ENCODE measurements around the gene ADAMTS2. TPM values are rescaled to one million over a fixed set of nuclear protein-coding genes. Genes with fewer than 3 reads are reported as not detected.

Gene ADAMTS2
- total RNA-seq, 1 donor from 2014 or later: 29.7 TPM

GRCh38 chr5:179361037-179361603 lies 15.9 kb upstream of the ADAMTS2 start:
- peaks cover 0 to 6% (median 3%) of the 10 kb centered on the region in 3 donors for H3K27me3 ChIP-seq (ENCODE audit: control insufficient read depth in 3 of 3, insufficient read depth in 3 of 3, low read length in 3 of 3)
- H3K9me3 ChIP-seq (ENCODE audit: control insufficient read depth in 3 of 3, low read length in 3 of 3): no peaks in the 10 kb centered on the region
- peaks cover 0 to 2% (median 0%) of the 10 kb centered on the region in 3 donors for H3K4me1 ChIP-seq (ENCODE audit: control insufficient read depth in 3 of 3, insufficient read depth in 3 of 3, low read length in 3 of 3)

GRCh38 chr5:179357031-179357430 lies 11.8 kb upstream of the ADAMTS2 start:
- no peak overlapping the region for H3K9ac ChIP-seq (ENCODE audit: low read depth in 1 of 3, low read length in 3 of 3)
- H3K4me1 ChIP-seq (ENCODE audit: control insufficient read depth in 3 of 3, insufficient read depth in 3 of 3, low read length in 3 of 3): peaks cover 0 to 6% (median 0%) of the 10 kb centered on the region in 3 donors
- H3K27me3 ChIP-seq (ENCODE audit: control insufficient read depth in 3 of 3, insufficient read depth in 3 of 3, low read length in 3 of 3): peaks cover 0 to 6% (median 3%) of the 10 kb centered on the region in 3 donors
- H3K9me3 ChIP-seq (ENCODE audit: control insufficient read depth in 3 of 3, low read length in 3 of 3): no peaks in the 10 kb centered on the region
- H3K4me3 ChIP-seq (ENCODE audit: low read length in 3 of 3): no peak overlapping the region
- H3K27ac ChIP-seq (ENCODE audit: low read depth, low read length): no peak overlapping the region
- H3K36me3 ChIP-seq (ENCODE audit: control insufficient read depth in 3 of 3, insufficient read depth in 3 of 3, low read length in 3 of 3): no peaks in the 10 kb centered on the region

More at GRCh38 chr5:179361037-179361603, 15.9 kb upstream of the ADAMTS2 start:
- no peak overlapping the region for H3K9ac ChIP-seq (ENCODE audit: low read depth in 1 of 3, low read length in 3 of 3)
- no peaks in the 10 kb centered on the region for H3K36me3 ChIP-seq (ENCODE audit: control insufficient read depth in 3 of 3, insufficient read depth in 3 of 3, low read length in 3 of 3)
- no peak overlapping the region for H3K4me3 ChIP-seq (ENCODE audit: low read length in 3 of 3)
- no peak overlapping the region for H3K27ac ChIP-seq (ENCODE audit: low read depth, low read length)

GRCh38 chr5:179355976-179356974 lies 11.0 kb upstream of the ADAMTS2 start:
- no peak overlapping the region for H3K4me3 ChIP-seq (ENCODE audit: low read length in 3 of 3)
- peaks cover 0 to 5% (median under 1%) of the 10 kb centered on the region in 3 donors for H3K27me3 ChIP-seq (ENCODE audit: control insufficient read depth in 3 of 3, insufficient read depth in 3 of 3, low read length in 3 of 3)
- H3K36me3 ChIP-seq (ENCODE audit: control insufficient read depth in 3 of 3, insufficient read depth in 3 of 3, low read length in 3 of 3): no peaks in the 10 kb centered on the region
- H3K9me3 ChIP-seq (ENCODE audit: control insufficient read depth in 3 of 3, low read length in 3 of 3): no peaks in the 10 kb centered on the region
- no peak overlapping the region for H3K9ac ChIP-seq (ENCODE audit: low read depth in 1 of 3, low read length in 3 of 3)
- peaks cover 0 to 6% (median 0%) of the 10 kb centered on the region in 3 donors for H3K4me1 ChIP-seq (ENCODE audit: control insufficient read depth in 3 of 3, insufficient read depth in 3 of 3, low read length in 3 of 3)
- H3K27ac ChIP-seq (ENCODE audit: low read depth, low read length): no peak overlapping the region

DNA sequence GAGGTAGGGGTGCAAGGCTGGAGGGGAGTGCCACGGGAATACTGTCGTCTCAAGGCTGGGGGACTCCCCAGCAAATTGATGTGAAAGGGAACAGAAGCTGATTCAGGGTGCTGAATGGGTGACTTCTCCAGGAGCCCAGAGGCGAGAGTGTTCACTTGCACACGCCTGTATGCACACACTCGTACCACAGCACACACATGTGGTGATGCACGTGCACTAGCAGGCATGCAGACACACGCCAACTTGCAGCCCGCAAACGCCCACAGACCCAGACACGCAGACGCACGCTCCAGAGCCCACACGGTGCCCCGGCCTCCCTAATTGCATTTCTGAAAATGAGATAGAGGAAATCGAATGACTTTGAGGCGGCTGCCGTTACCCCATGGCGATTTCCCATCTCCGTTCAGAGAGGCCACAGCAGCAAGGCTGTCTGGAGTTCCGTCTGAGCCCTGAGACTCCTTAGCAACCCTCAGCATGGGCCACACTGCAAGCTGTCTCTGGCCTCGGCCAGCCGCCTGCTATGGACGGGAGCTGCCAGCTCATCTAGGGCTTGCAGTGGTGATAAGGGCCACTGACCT lies 9.1 kb upstream of the ADAMTS2 start:
- Histone ChIP-seq H3K27ac (ENCODE audit: low read depth, low read length) (no peak overlapping the region), H3K4me3 (ENCODE audit: low read length in 3 of 3) (no peak overlapping the region), H3K9me3 (ENCODE audit: control insufficient read depth in 3 of 3, low read length in 3 of 3) (no peaks in the 10 kb centered on the region), H3K4me1 (ENCODE audit: control insufficient read depth in 3 of 3, insufficient read depth in 3 of 3, low read length in 3 of 3) (peaks cover 0 to 6% (median 0%) of the 10 kb centered on the region in 3 donors), H3K27me3 (ENCODE audit: control insufficient read depth in 3 of 3, insufficient read depth in 3 of 3, low read length in 3 of 3) (peaks cover 0 to 4% (median 0%) of the 10 kb centered on the region in 3 donors), H3K9ac (ENCODE audit: low read depth in 1 of 3, low read length in 3 of 3) (no peak overlapping the region), H3K36me3 (ENCODE audit: control insufficient read depth in 3 of 3, insufficient read depth in 3 of 3, low read length in 3 of 3) (no peaks in the 10 kb centered on the region)

DNA sequence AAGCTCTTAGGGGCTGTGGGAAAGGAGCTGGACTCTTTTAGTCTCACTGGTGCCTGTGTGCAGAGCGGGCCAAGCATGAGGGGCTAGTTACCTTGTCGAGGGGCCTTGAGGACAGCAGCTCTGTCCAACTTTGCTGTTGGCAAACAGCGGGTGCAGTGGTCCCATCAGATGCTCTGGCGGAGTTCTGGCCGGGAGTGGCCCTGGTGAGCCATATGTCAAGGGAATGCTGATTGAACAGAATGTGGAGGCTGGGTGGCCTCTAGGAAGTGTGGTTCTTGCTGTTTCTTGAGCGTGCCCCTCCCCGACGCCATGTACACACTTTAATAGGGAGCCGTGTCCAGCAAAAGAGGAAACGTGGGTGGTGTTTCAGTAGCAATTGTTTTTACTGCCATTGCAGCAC lies 3.6 kb upstream of the ADAMTS2 start:
- H3K27ac ChIP-seq (ENCODE audit: low read depth, low read length): no peak overlapping the region
- H3K9me3 ChIP-seq (ENCODE audit: control insufficient read depth in 3 of 3, low read length in 3 of 3): no peaks in the 10 kb centered on the region
- no peak overlapping the region for H3K9ac ChIP-seq (ENCODE audit: low read depth in 1 of 3, low read length in 3 of 3)
- peaks cover under 1 to 14% (median 7%) of the 10 kb centered on the region in 3 donors for H3K4me1 ChIP-seq (ENCODE audit: control insufficient read depth in 3 of 3, insufficient read depth in 3 of 3, low read length in 3 of 3)
- no peak overlapping the region for H3K4me3 ChIP-seq (ENCODE audit: low read length in 3 of 3)
- no peaks in the 10 kb centered on the region for H3K36me3 ChIP-seq (ENCODE audit: control insufficient read depth in 3 of 3, insufficient read depth in 3 of 3, low read length in 3 of 3)
- H3K27me3 ChIP-seq (ENCODE audit: control insufficient read depth in 3 of 3, insufficient read depth in 3 of 3, low read length in 3 of 3): peaks cover 5 to 27% (median 25%) of the 10 kb centered on the region in 3 donors

DNA sequence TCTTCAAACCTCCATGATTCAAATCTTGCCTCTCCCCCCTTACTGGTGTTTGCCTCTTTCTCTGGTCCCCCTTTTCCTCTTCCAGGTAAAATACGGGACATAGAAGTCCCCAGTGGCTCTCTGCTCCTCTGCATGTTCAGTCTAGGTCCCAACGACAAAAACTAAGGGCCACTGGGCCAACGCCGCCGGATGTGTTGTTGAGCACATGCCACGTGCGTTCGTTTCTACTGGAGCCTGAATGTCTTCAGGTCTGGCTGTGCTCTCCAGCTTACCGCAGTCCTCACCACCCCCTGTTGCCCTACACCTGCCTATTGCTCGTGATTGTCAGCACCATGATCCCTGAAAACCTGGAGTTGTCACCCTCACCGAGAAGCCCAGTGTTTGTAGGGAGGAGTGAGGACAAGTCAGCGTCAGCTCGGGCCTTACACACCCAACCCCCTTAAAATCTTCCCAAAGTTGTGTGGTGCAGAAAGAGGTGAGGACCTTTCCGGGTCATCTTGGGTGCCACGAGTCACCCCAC lies 2.8 kb upstream of the ADAMTS2 start:
- no peak overlapping the region for H3K27ac ChIP-seq (ENCODE audit: low read depth, low read length)
- H3K36me3 ChIP-seq (ENCODE audit: control insufficient read depth in 3 of 3, insufficient read depth in 3 of 3, low read length in 3 of 3): no peaks in the 10 kb centered on the region
- no peaks in the 10 kb centered on the region for H3K9me3 ChIP-seq (ENCODE audit: control insufficient read depth in 3 of 3, low read length in 3 of 3)
- H3K27me3 ChIP-seq (ENCODE audit: control insufficient read depth in 3 of 3, insufficient read depth in 3 of 3, low read length in 3 of 3): peaks cover 12 to 35% (median 33%) of the 10 kb centered on the region in 3 donors
- H3K4me1 ChIP-seq (ENCODE audit: control insufficient read depth in 3 of 3, insufficient read depth in 3 of 3, low read length in 3 of 3): peaks cover 8 to 22% (median 15%) of the 10 kb centered on the region in 3 donors
- H3K9ac ChIP-seq (ENCODE audit: low read depth in 1 of 3, low read length in 3 of 3): no peak overlapping the region
- H3K4me3 ChIP-seq (ENCODE audit: low read length in 3 of 3): no peak overlapping the region

DNA sequence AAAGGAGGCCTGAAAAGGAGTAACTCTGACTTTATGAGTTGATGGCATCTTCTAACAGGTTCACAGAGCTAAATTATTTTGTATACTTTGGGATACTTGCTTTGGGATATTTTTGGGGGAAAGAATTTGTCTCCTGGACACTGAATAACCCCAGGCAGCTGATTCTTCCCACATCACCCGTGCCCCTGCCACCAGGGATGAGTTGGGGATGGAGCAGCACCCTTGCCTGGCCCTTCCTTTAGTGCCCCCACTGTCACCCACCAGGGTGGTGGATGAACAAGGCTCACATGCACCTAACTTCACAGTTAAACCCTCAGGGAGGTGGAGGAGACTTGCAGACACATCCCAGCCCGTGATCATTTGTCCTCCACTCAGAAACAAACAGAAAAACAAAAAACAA lies 2.3 kb upstream of the ADAMTS2 start:
- Histone ChIP-seq H3K9me3 (ENCODE audit: control insufficient read depth in 3 of 3, low read length in 3 of 3) (no peaks in the 10 kb centered on the region), H3K27ac (ENCODE audit: low read depth, low read length) (no peak overlapping the region), H3K4me1 (ENCODE audit: control insufficient read depth in 3 of 3, insufficient read depth in 3 of 3, low read length in 3 of 3) (peaks cover 13 to 26% (median 17%) of the 10 kb centered on the region in 3 donors), H3K27me3 (ENCODE audit: control insufficient read depth in 3 of 3, insufficient read depth in 3 of 3, low read length in 3 of 3) (peaks cover 12 to 39% (median 38%) of the 10 kb centered on the region in 3 donors), H3K9ac (ENCODE audit: low read depth in 1 of 3, low read length in 3 of 3) (no peak overlapping the region), H3K4me3 (ENCODE audit: low read length in 3 of 3) (no peak overlapping the region), H3K36me3 (ENCODE audit: control insufficient read depth in 3 of 3, insufficient read depth in 3 of 3, low read length in 3 of 3) (no peaks in the 10 kb centered on the region)

GRCh38 chr5:179346875-179347274 lies 1.6 kb upstream of the ADAMTS2 start:
- H3K27ac ChIP-seq (ENCODE audit: low read depth, low read length): no peak overlapping the region
- no peak overlapping the region for H3K9ac ChIP-seq (ENCODE audit: low read depth in 1 of 3, low read length in 3 of 3)
- no peaks in the 10 kb centered on the region for H3K9me3 ChIP-seq (ENCODE audit: control insufficient read depth in 3 of 3, low read length in 3 of 3)
- H3K4me3 ChIP-seq (ENCODE audit: low read length in 3 of 3): no peak overlapping the region
- H3K36me3 ChIP-seq (ENCODE audit: control insufficient read depth in 3 of 3, insufficient read depth in 3 of 3, low read length in 3 of 3): no peaks in the 10 kb centered on the region
- H3K27me3 ChIP-seq (ENCODE audit: control insufficient read depth in 3 of 3, insufficient read depth in 3 of 3, low read length in 3 of 3): peaks cover 12 to 46% (median 45%) of the 10 kb centered on the region in 3 donors
- peaks cover 15 to 26% (median 17%) of the 10 kb centered on the region in 3 donors for H3K4me1 ChIP-seq (ENCODE audit: control insufficient read depth in 3 of 3, insufficient read depth in 3 of 3, low read length in 3 of 3)

GRCh38 chr5:179346401-179346800 lies 1.1 kb upstream of the ADAMTS2 start:
- H3K9ac ChIP-seq (ENCODE audit: low read depth in 1 of 3, low read length in 3 of 3): no peak overlapping the region
- no peak overlapping the region for H3K27ac ChIP-seq (ENCODE audit: low read depth, low read length)
- H3K4me3 ChIP-seq (ENCODE audit: low read length in 3 of 3): no peak overlapping the region
- H3K4me1 ChIP-seq (ENCODE audit: control insufficient read depth in 3 of 3, insufficient read depth in 3 of 3, low read length in 3 of 3): peaks cover 15 to 26% (median 17%) of the 10 kb centered on the region in 3 donors
- H3K9me3 ChIP-seq (ENCODE audit: control insufficient read depth in 3 of 3, low read length in 3 of 3): no peaks in the 10 kb centered on the region
- H3K27me3 ChIP-seq (ENCODE audit: control insufficient read depth in 3 of 3, insufficient read depth in 3 of 3, low read length in 3 of 3): peaks cover 12 to 50% (median 48%) of the 10 kb centered on the region in 3 donors
- H3K36me3 ChIP-seq (ENCODE audit: control insufficient read depth in 3 of 3, insufficient read depth in 3 of 3, low read length in 3 of 3): no peaks in the 10 kb centered on the region

All from skeletal muscle tissue (tissue), 4 donors.